Embryonic facial prominence (tissue), 1 donor: ENCODE data around the gene PTCD3.

Experiments used
- DNase-seq: peaks from one replicate; pipeline ENCODE4 v3.0.0-alpha.2; 2016; ENCODE audit errors: extremely low spot score

PTCD3 gene

GRCh38 chr2:86105969-86106945, at the start of gene PTCD3:
Gene PTCD3 (plus strand): TSS chr2:86106235. CDS start chr2:86106248, 13 bp downstream.
- peak; percentile 91 for DNase-seq

GRCh38 chr2:86056590-86057331, 49.3 kb upstream of the PTCD3 start:
- DNase-seq, result no peak

GRCh38 chr2:86062043-86062442, 44.0 kb upstream of the PTCD3 start:
- no peak for DNase-seq

GRCh38 chr2:86064006-86064405, 42.0 kb upstream of the PTCD3 start:
- no peak for DNase-seq

GRCh38 chr2:86065512-86065911, 40.5 kb upstream of the PTCD3 start:
- DNase-seq, result peak; percentile 16

GRCh38 chr2:86066007-86066578, 39.9 kb upstream of the PTCD3 start:
- DNase-seq, result no peak

GRCh38 chr2:86066915-86067314, 39.1 kb upstream of the PTCD3 start:
- no peak for DNase-seq

- DNase-seq, result no peak
These were observed 37.9 kb upstream of the PTCD3 start for GRCh38 chr2:86068136-86068588.

GRCh38 chr2:86068648-86069047, 37.4 kb upstream of the PTCD3 start:
- no peak for DNase-seq

- no peak for DNase-seq
These were observed 36.8 kb upstream of the PTCD3 start for GRCh38 chr2:86069091-86069685.

GRCh38 chr2:86069783-86070339, 36.2 kb upstream of the PTCD3 start:
- DNase-seq, result no peak

GRCh38 chr2:86070868-86071267, 35.2 kb upstream of the PTCD3 start:
- no peak for DNase-seq

GRCh38 chr2:86072271-86072858, 33.7 kb upstream of the PTCD3 start:
- no peak for DNase-seq

- no peak for DNase-seq
These were observed 32.8 kb upstream of the PTCD3 start for GRCh38 chr2:86073225-86073624.

GRCh38 chr2:86074256-86074655, 31.8 kb upstream of the PTCD3 start:
- DNase-seq, result no peak

GRCh38 chr2:86074811-86075210, 31.2 kb upstream of the PTCD3 start:
- no peak for DNase-seq

GRCh38 chr2:86075886-86076285, 30.1 kb upstream of the PTCD3 start:
- no peak for DNase-seq

GRCh38 chr2:86078774-86079545, 27.1 kb upstream of the PTCD3 start:
- DNase-seq, result no peak

- peak; percentile 33 for DNase-seq
These were observed 25.8 kb upstream of the PTCD3 start for GRCh38 chr2:86079981-86080911.
